NCI-H460 (cell line): ENCODE measurements around the gene SCG2. TPM values are rescaled to one million over a fixed set of nuclear protein-coding genes. Genes with fewer than 3 reads are reported as not detected.

Source experiments
- DNase-seq: peaks from one replicate; pipeline ENCODE4 v3.0.0-alpha.2; 2016; ENCODE audit warnings: low read depth; ENCODE audit errors: extremely low read depth
- total RNA-seq: library from RNA; depleted of rRNA; stranded (reverse); fragments of >200 nt; shearing (Covaris generic); gene quantifications from 2 replicates; pipeline ENCODE4 v1.2.3, GENCODE V29; 2014; rRNA removed

SCG2 gene
- total RNA-seq, 1 experiment from 2014 or later = 11.2 TPM

DNA sequence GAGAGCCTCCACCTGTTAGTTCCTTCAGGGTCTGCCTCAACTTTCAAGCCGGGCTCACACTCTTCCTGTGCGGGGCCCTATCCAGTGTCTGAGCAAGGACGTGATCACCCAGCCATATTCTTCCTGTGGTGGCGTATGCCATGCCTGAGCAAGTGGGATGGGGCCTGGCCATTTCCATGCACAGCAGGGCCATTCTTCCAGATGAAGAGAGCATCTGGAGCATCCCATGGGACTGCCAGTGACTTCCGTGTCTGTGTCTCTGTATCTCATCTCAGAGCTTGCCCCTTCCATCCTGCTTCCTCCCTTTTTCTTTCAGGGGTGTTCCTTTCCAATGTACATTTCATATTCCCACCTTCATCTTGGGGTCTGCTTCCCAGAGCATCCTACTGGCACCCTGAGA, 20.2 kb downstream of the SCG2 start:
- no peak for DNase-seq

DNA sequence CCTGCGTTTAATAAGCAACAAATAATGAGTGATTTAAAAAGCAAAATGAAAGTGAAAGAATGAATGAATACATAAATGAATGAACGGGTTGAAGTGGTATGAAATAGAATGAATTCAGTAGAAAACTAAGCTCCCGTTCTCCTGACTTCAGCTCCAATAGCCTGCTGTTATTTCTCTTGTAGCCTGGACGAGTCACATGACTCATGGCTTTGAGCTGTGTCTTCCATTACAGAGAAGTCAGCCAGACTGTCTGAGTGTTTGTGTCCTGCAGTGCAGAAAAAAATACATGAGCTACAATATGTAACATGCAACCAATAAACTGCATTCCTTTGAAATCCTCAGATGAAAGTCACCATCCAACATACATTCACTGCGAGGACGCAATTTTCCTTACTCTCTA, 21.2 kb downstream of the SCG2 start:
- no peak for DNase-seq

DNA sequence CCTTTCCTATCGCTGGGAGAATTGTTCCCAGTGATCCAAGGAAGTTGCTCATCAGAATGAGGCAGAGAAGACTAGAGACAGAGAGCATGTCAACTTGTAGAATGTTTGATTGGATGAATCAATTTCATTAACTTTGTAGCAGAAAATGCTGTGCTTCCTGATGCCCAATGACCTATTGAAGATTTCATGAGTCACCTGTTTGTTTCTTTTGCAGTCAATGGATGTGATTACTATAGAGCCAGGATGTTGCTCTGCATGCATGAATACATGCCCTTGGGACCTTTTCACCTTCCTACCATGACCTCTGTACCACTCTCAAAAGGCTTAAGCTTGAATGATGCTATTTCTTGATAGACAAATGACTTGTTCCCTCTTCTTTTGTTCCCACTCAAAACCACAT, 23.3 kb downstream of the SCG2 start:
- DNase-seq = no peak

DNA sequence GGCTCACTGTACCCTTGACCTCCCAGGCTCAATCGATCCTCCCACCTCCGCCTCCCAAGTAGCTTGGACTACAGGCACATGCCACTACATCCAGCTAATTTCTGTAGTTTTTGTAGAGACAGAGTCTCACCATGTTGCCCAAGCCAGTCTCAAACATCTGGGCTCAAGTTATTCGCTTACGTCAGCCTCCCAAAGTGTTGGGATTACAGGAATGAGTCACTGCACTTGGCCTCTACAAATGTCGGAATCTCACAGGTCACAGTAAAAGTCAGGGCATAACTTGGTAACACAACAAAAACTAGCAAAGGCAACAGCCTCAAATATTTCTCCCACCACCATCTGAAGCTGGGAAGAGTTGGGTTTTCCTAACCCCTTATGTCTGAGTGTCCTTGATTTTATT, 25.3 kb downstream of the SCG2 start:
- DNase-seq = peak; percentile 72

DNA sequence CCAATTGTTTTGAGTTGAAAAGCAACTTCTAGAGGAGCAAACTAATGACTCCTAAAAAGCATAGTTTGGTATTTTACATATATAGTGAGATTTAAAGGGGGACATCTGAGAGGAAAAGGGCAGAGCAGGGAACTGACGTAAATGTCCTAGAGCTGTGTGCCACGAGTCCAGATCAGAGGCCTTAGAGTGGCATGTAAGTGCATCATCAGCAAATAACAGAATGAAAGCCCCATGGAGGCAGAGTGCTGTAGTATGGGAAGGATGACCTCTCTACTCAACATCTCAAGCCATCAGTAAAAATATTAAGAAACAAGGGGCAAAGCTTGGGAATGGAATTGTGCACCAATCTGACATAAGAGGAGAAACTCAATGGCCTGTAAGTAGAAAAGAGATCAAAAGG, 31.4 kb downstream of the SCG2 start:
- no peak for DNase-seq

DNA sequence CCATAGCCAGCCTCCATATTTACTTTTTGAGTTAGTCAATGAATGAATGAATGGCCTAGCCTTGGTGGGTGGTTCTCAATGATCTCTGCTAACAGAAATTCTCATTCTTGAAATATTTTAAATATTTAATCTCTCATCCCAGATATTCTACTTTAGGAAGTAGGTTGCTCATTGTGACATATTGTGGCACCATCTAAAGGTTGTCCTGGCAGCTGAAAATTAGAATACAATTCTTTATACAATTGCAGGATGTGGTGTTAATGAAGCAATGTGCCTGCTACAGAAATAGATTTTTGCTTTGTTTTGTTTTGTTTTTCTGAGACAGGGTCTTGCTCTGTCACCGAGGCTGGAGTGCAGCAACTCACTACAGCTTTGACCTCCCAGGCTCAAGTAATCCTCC, 35.8 kb downstream of the SCG2 start:
- no peak for DNase-seq

DNA sequence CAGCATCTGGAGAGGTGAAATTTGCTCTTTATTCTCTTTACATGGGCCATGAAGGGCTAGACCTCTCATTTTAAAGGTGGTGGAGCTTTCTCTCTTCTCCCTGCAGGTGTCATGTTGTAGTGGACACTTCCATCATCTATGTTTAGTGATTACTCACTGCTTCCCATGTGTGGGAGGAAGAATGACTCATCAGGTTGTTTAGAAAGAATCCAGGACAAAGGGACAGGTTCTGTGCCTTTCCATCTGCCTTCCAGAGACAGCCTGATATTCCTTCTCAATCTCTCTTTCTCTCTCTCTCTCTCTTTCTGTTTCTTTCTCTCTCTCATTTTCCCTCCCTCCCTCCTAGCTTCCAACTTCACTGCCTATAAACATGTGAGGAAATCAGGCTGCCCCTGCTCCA, 38.7 kb downstream of the SCG2 start:
- DNase-seq = peak; percentile 76

DNA sequence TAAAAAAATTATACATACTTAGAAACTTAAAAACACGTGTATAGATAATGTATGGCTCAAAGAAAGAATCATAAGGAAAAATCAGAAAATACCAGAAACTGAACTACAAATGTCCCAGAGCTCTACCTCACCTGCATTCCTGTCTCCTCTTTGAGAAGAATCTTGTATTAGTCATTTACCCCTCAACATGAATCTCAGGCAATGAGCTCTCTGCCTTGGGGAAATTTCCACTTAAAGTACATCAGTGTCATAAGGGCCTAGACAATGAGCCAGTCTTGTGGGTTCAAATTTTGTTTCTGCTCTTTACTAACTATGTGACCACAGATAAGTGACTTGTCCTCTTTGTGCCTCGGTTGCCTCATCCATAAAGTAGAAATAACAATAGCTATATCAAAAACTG, 40.1 kb downstream of the SCG2 start:
- no peak for DNase-seq

DNA sequence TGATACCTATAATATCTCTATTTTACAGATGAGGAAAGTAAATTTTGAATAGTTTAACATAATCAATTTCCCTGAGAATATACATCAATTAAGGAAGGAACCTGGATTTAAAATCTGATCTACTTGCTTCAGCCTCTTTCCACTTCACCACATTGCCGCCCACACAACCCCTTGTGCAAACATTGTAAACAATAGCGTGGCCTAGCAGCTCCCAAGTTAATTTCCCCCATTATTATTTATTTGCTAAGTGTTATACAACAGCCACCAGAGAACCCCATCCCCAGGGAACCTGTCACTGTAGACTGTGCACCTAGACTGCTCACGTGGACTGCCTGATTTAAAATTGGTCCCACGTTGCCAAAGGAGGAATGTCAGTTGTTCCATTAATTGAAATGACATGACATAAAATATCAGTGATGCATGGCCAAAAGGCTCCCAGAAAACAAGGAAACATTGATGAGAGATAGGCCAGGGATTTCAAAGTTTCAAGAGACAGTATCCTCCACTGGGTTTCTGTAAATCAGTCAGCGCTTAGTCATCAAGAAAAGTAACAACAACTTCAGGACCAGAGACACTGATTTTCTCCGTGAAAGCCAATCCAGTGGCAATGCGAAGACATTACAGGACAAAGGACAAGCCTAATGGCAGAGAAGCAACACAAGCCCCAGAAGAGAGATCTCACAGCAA, 41.3 kb downstream of the SCG2 start:
- DNase-seq = no peak

DNA sequence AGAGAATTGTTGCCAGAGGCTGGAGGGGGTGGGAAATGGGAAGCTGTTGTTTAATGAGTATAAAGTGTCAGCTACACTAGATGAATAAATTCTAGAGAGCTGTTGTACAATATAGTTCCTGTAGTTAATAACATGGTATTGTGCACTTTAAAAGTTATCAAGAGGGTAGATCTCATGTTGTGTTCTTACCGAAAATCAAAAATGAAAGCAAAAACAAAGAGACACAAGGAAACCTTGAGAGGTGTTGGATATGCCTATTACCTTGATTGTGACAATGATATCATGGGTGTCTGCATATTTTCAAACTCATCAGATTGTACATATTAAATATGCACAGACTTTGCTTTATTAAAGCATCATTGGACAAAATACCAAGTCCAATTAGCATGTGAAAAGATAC, 43.2 kb downstream of the SCG2 start:
- no peak for DNase-seq

DNA sequence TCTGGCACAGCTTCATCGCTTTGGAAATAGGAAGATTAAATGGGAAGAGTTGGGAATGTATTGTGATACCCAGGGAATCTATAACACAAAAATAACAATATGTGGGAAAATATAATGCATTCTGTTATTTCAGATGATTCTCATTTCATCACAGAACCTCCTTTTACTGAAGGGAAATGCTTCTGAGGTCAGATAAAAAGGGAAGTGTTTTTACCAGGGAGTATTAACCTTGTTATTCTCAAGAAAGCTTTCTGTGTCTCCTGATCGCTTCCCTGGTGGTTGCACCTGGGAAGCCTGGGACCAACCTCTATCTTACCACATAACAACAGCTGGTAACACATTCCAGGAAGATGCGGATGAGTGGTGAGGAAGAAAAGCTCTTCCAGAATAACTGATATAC, 47.2 kb downstream of the SCG2 start:
- no peak for DNase-seq

DNA sequence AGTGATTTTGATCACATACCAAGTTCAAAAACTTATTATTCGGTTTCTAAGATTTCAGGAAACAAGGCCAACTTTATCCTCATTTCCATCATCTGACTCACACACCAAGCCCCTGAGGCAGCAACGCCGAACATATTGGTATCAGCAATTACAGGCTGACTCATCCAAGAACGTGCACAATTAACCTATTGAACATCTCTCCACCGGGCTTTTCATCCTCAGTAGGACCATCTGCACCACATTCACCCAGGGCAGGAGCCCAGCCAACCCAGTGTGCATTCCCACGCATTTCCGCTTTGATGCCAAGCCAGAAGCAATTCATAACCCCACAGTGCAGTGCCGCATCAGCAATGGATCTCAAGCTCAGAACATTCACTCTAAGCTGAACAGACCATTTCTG, 52.9 kb downstream of the SCG2 start:
- DNase-seq = no peak

DNA sequence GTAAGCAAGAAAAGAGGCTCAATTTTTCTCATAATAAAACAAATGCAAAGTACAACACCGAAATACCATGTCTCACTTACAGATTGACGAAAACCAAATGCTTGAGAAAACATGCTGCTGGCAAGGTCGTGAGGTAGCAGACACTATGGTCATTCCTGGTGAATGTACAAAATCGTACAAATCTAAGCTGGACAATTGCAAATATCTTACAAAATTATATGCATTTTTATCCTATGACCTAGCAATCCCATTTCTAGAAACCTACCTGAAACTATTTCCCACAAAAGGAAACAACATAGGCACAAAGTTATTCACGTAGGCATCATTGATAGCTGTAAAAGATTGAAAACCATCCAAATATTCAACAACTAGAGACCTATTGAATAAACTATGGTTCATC, 54.0 kb downstream of the SCG2 start:
- no peak for DNase-seq

Other genes with a start within 250 kb of the SCG2 start
- gene AP1S3, start 235.2 kb upstream of the SCG2 start, total RNA-seq = 8.4 and 13.2 TPM in 2 replicates